HFF-Myc (cell line): Measurements from ENCODE around the gene ME3.

ENCODE experiments used
- DNase-seq: peaks from one replicate; pipeline ENCODE4 v3.0.0-alpha.2; 2011; ENCODE audit warnings: low read depth; ENCODE audit errors: extremely low read depth
- H3K4me3 ChIP-seq: replicated peaks from 2 replicates; pipeline ENCODE4 v1.5.1; 2011; ENCODE audit warnings: low read depth, mild to moderate bottlenecking, control low read depth, low read length
- TF ChIP-seq, protein P1 (sequence below): IDR thresholded peaks from 2 replicates; pipeline ENCODE4 v1.5.1; 2012; ENCODE audit warnings: mild to moderate bottlenecking, low read depth, low read length, control low read depth; ENCODE audit errors: missing control alignments

The ME3 gene

DNA sequence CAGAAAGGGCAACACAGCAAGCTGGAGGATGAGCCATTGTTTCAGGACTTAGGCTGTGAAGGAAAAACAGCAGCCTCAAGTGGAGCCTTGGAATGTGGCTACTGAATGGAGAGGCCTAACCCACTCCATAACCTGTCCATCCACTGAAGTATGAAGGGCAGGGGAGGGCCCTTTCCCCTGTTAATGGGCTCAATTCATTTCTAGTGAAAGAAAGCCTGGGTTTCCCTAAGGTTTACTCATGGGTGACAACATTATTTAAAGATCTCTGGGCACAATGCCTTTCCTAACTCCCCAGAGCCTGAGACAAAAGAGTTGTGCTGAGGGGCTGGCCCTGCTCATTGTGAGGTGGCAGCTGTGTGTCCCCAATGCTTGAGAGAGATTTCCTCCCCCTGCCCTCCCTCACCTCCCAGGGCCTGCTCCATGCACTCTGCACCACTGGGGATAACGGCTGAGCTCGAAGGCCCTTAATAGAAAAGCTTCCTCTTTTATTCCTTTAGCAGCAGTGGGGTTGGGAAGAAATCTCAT is 83.8 kb downstream of the ME3 start:
- no peak for DNase-seq
- TF ChIP-seq, protein P1, sequence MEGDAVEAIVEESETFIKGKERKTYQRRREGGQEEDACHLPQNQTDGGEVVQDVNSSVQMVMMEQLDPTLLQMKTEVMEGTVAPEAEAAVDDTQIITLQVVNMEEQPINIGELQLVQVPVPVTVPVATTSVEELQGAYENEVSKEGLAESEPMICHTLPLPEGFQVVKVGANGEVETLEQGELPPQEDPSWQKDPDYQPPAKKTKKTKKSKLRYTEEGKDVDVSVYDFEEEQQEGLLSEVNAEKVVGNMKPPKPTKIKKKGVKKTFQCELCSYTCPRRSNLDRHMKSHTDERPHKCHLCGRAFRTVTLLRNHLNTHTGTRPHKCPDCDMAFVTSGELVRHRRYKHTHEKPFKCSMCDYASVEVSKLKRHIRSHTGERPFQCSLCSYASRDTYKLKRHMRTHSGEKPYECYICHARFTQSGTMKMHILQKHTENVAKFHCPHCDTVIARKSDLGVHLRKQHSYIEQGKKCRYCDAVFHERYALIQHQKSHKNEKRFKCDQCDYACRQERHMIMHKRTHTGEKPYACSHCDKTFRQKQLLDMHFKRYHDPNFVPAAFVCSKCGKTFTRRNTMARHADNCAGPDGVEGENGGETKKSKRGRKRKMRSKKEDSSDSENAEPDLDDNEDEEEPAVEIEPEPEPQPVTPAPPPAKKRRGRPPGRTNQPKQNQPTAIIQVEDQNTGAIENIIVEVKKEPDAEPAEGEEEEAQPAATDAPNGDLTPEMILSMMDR, result no peak
- H3K4me3 ChIP-seq, result no peak overlapping the region

DNA sequence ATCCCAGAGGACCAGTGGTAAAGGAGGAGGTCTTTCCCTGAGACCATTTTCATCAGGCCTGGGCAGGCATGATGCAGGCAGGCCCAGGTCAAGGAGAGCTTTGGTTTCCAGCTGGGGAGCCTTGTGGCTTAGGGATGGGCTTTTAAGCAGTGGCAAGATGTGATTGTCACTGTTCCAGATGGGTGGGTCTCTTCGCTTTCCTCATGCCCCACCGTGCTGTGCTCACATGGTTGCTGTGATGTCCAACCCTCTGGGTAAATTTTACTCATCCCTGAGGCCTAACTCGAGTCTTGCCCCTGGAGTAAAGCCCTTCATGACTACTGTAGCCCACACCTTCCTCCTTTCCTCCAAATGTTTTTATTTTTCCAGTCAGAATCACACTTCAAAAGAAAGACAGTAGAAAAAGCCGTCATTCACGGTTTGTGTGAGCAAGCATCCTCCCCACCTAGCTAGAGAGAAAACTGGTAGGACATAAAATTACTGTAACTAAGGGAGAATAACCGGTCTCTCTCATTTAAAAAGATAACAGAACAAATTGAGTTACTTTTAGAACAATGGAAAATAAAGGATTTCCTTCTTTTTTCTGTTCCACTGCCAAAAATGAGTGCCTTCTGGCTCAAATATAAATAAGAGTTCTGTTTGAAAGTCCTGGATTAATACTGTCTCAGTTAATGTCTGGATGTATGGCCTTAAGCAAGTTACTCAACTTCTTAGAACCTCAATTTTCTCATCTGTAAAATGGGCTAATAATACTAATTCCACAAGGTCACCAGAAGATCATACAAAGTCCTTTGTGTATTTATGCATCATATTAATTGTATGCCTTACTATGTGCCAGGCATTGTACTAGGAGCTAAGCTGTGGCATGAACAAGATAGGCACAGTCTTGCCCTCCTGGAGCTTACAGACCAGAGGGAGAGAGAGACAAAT is 84.9 kb downstream of the ME3 start:
- TF ChIP-seq, protein P1, result no peak
- H3K4me3 ChIP-seq, result no peak overlapping the region
- no peak for DNase-seq

DNA sequence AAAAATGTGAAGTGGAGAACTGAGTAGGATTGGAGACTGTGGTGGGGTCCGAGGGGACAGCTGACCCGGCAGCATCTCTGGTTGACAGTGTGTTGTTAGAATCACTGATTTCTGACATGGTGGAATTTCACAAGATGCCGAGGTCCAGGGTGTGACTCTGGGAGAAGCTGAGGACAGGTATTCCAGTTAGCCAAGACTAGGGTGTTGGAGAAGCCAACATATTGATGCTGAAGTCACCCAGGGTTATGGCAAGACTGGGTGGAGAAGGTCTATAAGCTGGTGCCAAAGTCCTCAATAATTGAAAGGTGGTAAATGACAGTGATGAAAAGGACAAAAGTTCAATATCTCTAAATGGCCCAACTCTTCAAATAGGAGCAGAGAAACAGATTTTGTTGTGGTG is 86.1 kb downstream of the ME3 start:
- TF ChIP-seq, protein P1, result no peak
- DNase-seq, result no peak
- no peak overlapping the region for H3K4me3 ChIP-seq

DNA sequence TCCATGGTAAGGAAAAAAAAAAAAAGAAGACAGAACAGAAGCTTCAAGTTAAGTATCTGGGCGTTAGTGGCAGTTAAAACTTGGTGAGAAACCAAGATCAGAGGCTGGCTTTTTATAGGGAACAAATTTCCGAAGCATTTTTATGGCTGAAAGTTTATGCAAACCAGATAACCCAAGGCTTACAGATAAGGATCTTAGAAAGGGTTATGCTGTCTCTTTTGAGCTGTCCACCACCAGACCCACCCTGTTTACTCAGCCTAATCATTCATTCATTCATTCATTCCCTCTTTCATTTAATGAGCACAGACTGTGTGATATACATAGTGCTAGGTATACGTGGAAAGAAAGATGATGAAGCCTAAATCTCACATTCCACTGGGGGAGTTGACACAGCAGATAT is 89.5 kb downstream of the ME3 start:
- TF ChIP-seq, protein P1, result no peak
- DNase-seq, result no peak

DNA sequence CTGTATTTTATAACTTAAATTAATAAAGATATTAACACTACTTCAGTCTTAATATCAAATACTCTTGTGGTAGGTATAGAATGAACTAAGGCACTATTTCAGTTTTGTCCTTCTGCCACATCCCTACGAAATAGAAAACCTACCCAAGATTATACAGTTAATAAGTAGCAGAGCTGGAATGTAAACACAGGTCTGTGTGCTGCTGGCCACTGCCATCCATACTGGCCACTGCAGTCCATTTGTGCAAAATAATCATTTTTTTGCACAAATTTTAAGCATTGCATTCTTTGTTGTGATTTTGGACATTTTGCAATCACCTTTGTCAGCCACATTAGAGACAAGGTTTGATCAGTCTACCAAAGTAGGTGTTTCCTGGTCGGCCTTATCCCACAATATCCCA is 91.9 kb downstream of the ME3 start:
- no peak overlapping the region for H3K4me3 ChIP-seq
- DNase-seq, result no peak
- TF ChIP-seq, protein P1, result no peak

More for the DNA sequence above, 89.5 kb downstream of the ME3 start:
- H3K4me3 ChIP-seq, result no peak overlapping the region

DNA sequence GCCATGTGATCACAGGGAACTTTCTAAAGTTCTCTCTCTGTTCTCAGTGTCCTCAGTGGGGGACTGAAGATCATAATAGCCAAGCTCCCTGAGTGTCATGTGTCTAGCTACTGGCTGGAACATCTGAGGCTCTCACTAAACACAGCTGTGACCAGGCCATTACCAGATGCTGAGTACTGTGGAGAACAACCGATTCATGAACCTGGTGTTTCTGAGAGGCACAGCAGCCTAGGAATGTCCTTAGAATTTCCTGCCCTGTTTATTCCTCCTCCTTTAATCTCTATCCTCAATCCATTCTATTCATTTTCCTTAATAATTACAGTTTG is 93.0 kb downstream of the ME3 start:
- TF ChIP-seq, protein P1, result no peak
- no peak for DNase-seq
- no peak overlapping the region for H3K4me3 ChIP-seq
